H9 (cell line): Measurements from ENCODE around the gene SPTAN1. TPM values are rescaled to one million over a fixed set of nuclear protein-coding genes. Genes with fewer than 3 reads are reported as not detected.

Source experiments
- DNase-seq: peaks from one replicate; pipeline ENCODE4 v3.0.0-alpha.2; 2017
- H2AFZ ChIP-seq: one replicate; pipeline ENCODE4 v1.6.1; 2013; ENCODE audit warnings: mild to moderate bottlenecking, low read length, control low read depth, moderate library complexity
- H2AK5ac ChIP-seq: 2 replicates; pipeline ENCODE4 v1.6.1; 2013; ENCODE audit warnings: low read length, control low read depth, mixed read lengths; ENCODE audit not compliant: insufficient read length
- H2BK120ac ChIP-seq: one replicate; pipeline ENCODE4 v1.6.1; 2013; ENCODE audit warnings: low read depth, mild to moderate bottlenecking, low read length, control low read depth, inconsistent platforms; ENCODE audit not compliant: poor library complexity, severe bottlenecking
- H2BK12ac ChIP-seq: 2 replicates; pipeline ENCODE4 v1.6.1; 2013; ENCODE audit warnings: low read length, control low read depth, mixed read lengths, low read depth; ENCODE audit not compliant: insufficient read length
- H2BK15ac ChIP-seq: 2 replicates; pipeline ENCODE4 v1.6.1; 2013; ENCODE audit warnings: low read depth, low read length, control low read depth
- H2BK20ac ChIP-seq: one replicate; pipeline ENCODE4 v1.6.1; 2013; ENCODE audit warnings: low read depth, mild to moderate bottlenecking, low read length, control low read depth, inconsistent platforms; ENCODE audit not compliant: poor library complexity, severe bottlenecking
- H2BK5ac ChIP-seq: 2 replicates; pipeline ENCODE4 v1.6.1; 2013; ENCODE audit warnings: low read length, control low read depth, mixed read lengths; ENCODE audit not compliant: insufficient read length
- H3K14ac ChIP-seq: 2 replicates; pipeline ENCODE4 v1.6.1; 2013; ENCODE audit warnings: low read length, control low read depth; ENCODE audit not compliant: insufficient read depth
- H3K18ac ChIP-seq: 2 replicates; pipeline ENCODE4 v1.6.1; 2013; ENCODE audit warnings: low read depth, mild to moderate bottlenecking, mixed read lengths, low read length, control low read depth; ENCODE audit not compliant: insufficient read length
- H3K23ac ChIP-seq: 2 replicates; pipeline ENCODE4 v1.6.1; 2013; ENCODE audit warnings: low read length, control low read depth, mixed read lengths, low read depth; ENCODE audit not compliant: insufficient read length
- H3K23me2 ChIP-seq: 2 replicates; pipeline ENCODE4 v1.6.1; 2013; ENCODE audit warnings: low read depth, mild to moderate bottlenecking, mixed read lengths, low read length, control low read depth; ENCODE audit not compliant: insufficient read length, poor library complexity, severe bottlenecking
- H3K27ac ChIP-seq: 2 replicates; pipeline ENCODE4 v1.5.1; 2013; ENCODE audit warnings: low read length, control low read depth, mixed read lengths, low read depth; ENCODE audit not compliant: insufficient read length
- H3K27me3 ChIP-seq: 2 replicates; pipeline ENCODE4 v1.6.1; 2013; ENCODE audit warnings: low read length, control low read depth, inconsistent platforms; ENCODE audit not compliant: insufficient read depth
- H3K4ac ChIP-seq: 2 replicates; pipeline ENCODE4 v1.6.1; 2013; ENCODE audit warnings: low read depth, mild to moderate bottlenecking, control low read depth, inconsistent platforms, low read length, moderate library complexity
- H3K4me1 ChIP-seq: 2 replicates; pipeline ENCODE4 v1.6.1; 2013; ENCODE audit warnings: low read length, control low read depth, inconsistent platforms; ENCODE audit not compliant: insufficient read depth
- H3K4me2 ChIP-seq: 2 replicates; pipeline ENCODE4 v1.6.1; 2013; ENCODE audit warnings: low read length, control low read depth, mixed read lengths; ENCODE audit not compliant: insufficient read length, insufficient read depth
- H3K56ac ChIP-seq: 2 replicates; pipeline ENCODE4 v1.6.1; 2013; ENCODE audit warnings: low read depth, mild to moderate bottlenecking, mixed read lengths, low read length, control low read depth; ENCODE audit not compliant: insufficient read length
- H3K79me1 ChIP-seq: 2 replicates; pipeline ENCODE4 v1.6.1; 2013; ENCODE audit warnings: low read depth, mild to moderate bottlenecking, moderate library complexity, low read length, control low read depth, inconsistent platforms; ENCODE audit not compliant: insufficient read depth, poor library complexity, severe bottlenecking
- H3K79me2 ChIP-seq: 2 replicates; pipeline ENCODE4 v1.6.1; 2013; ENCODE audit warnings: low read length, control low read depth, inconsistent platforms; ENCODE audit not compliant: insufficient read depth
- H3K9ac ChIP-seq: 2 replicates; pipeline ENCODE4 v1.6.1; 2013; ENCODE audit warnings: low read length, control low read depth, mixed read lengths; ENCODE audit not compliant: insufficient read length; ENCODE audit errors: extremely low read depth
- H3K9me3 ChIP-seq: one replicate; pipeline ENCODE4 v1.6.1; 2013; ENCODE audit warnings: low read depth, low read length, inconsistent platforms; ENCODE audit not compliant: control insufficient read depth
- H3T11ph ChIP-seq: one replicate; pipeline ENCODE4 v1.6.1; 2013; ENCODE audit warnings: mild to moderate bottlenecking, low read length, control low read depth, inconsistent platforms
- H4K20me1 ChIP-seq: one replicate; pipeline ENCODE4 v1.6.1; 2013; ENCODE audit not compliant: control insufficient read depth, insufficient read length, insufficient read depth
- H4K5ac ChIP-seq: 2 replicates; pipeline ENCODE4 v1.6.1; 2013; ENCODE audit warnings: low read depth, mild to moderate bottlenecking, mixed read lengths, low read length, control low read depth; ENCODE audit not compliant: insufficient read length
- H4K8ac ChIP-seq: replicated peaks from 2 replicates; pipeline ENCODE4 v1.6.1; 2013; ENCODE audit warnings: low read length, control low read depth, mixed read lengths, low read depth; ENCODE audit not compliant: insufficient read length
- H4K91ac ChIP-seq: 2 replicates; pipeline ENCODE4 v1.6.1; 2013; ENCODE audit warnings: low read depth, mild to moderate bottlenecking, moderate library complexity, mixed read lengths, low read length, control low read depth; ENCODE audit not compliant: insufficient read length
- H3K27ac Mint-ChIP-seq, 3 experiments: 2 replicates in 2 of 3; 3 replicates in 1 of 3; pipeline ENCODE4 v1.8.0; 2020 to 2021; ENCODE audit warnings: mixed read lengths in 3 of 3, mild to moderate bottlenecking in 1 of 3, moderate library complexity in 1 of 3
- H3K27me3 Mint-ChIP-seq: 2 replicates; pipeline ENCODE4 v1.8.0; 2021; ENCODE audit warnings: low read depth, mild to moderate bottlenecking, moderate library complexity, mixed read lengths
- H3K36me3 Mint-ChIP-seq, 3 experiments: 2 replicates in 2 of 3; 3 replicates in 1 of 3; pipeline ENCODE4 v1.8.0; 2020 to 2021; ENCODE audit warnings: low read depth in 3 of 3, mixed read lengths in 3 of 3; ENCODE audit not compliant: insufficient read depth in 1 of 3
- H3K4me1 Mint-ChIP-seq, 2 experiments: 2 replicates each; pipeline ENCODE4 v1.8.0; 2020; ENCODE audit warnings: mixed read lengths in 2 of 2
- H3K4me3 Mint-ChIP-seq, 2 experiments: 2 replicates in 1 of 2; 3 replicates in 1 of 2; pipeline ENCODE4 v1.8.0; 2020 to 2021; ENCODE audit warnings: mild to moderate bottlenecking in 2 of 2, mixed read lengths in 2 of 2, moderate library complexity in 1 of 2
- H3K9me3 Mint-ChIP-seq, 2 experiments: 2 replicates in 1 of 2; 3 replicates in 1 of 2; pipeline ENCODE4 v1.8.0; 2020; ENCODE audit warnings: mild to moderate bottlenecking in 2 of 2, mixed read lengths in 2 of 2, moderate library complexity in 1 of 2
- CTCF ChIP-seq: fragments of 200-600 bp; sonication (generic); conservative IDR thresholded peaks from 3 replicates; pipeline ENCODE4 v1.8.0; 2021; ENCODE audit warnings: antibody characterized with exemption, mild to moderate bottlenecking
- WGBS: extraction: QIAGEN DNeasy Blood & Tissue Kit; methylation state at CpG from one replicate; pipeline ENCODE4 v1.1.7; 2013; ENCODE audit warnings: missing lambda C conversion rate, low lambda C conversion rate, mixed read lengths; ENCODE audit not compliant: insufficient read length; ENCODE audit errors: extremely low coverage; 5-methylcytosine and 5-hydroxymethylcytosine counted together
- total RNA-seq: library from RNA; stranded (reverse); gene quantifications from 2 replicates; pipeline ENCODE4 v1.2.1, GENCODE V29; 2021

SPTAN1 gene
- total RNA-seq, 1 experiment from 2014 or later, result 213 TPM

- Histone ChIP-seq H2BK120ac (no peak overlapping the region), H3K4ac (no peak overlapping the region), H2AFZ (no peak overlapping the region), H3K18ac (no peak overlapping the region), H3K27me3 (no peaks in the 10 kb centered on the region), H3K27ac (no peak overlapping the region), H3K79me2 (no peaks in the 10 kb centered on the region; the same call in 1 of the 2 replicates), H3K4me2 (no peak overlapping the region), H3K4me1 (peaks cover 9% of the 10 kb centered on the region), H3K56ac (no peak overlapping the region), H2BK12ac (no peak overlapping the region), H4K5ac (no peak overlapping the region), H3K9me3 (no peaks in the 10 kb centered on the region), H2BK20ac (no peak overlapping the region), H3T11ph (no peak overlapping the region), H4K20me1 (no peaks in the 10 kb centered on the region), H3K9ac (no peak overlapping the region), H2BK5ac (no peak overlapping the region), H2BK15ac (no peak overlapping the region), H3K14ac (no peak overlapping the region), H3K79me1 (no peaks in the 10 kb centered on the region), H3K23me2 (peaks cover 4% of the 10 kb centered on the region), H4K8ac (no peak overlapping the region), H2AK5ac (no peak overlapping the region), H3K23ac (no peak overlapping the region), H4K91ac (no peak overlapping the region)
- no peak for DNase-seq
- H3K4me1 Mint-ChIP-seq, result peaks cover 11 to 20% of the 10 kb centered on the region in 2 experiments
- peaks cover 3% of the 10 kb centered on the region; the same call in 1 of the 2 replicates for H3K27me3 Mint-ChIP-seq
- no CpG with 5 or more reads among the region's 2 CpGs for WGBS
- peak overlapping the region in 1 of 2 experiments; percentile 34; a peak in 2 of 5 replicates for H3K4me3 Mint-ChIP-seq
- no peaks in the 10 kb centered on the region for H3K36me3 Mint-ChIP-seq
- H3K9me3 Mint-ChIP-seq, result no peaks in the 10 kb centered on the region; a peak in 1 of 5 replicates
- no peak overlapping the region for H3K27ac Mint-ChIP-seq
- no peak for TF ChIP-seq CTCF
These were observed 2.2 kb upstream of the SPTAN1 start for GRCh38 chr9:128550226-128550625.
